ENCODE data around the gene UST. TPM values are rescaled to one million over a fixed set of nuclear protein-coding genes. Genes with fewer than 3 reads are reported as not detected.

UST gene
- total RNA-seq, 2 experiments from 2014 or later, result 1.9 to 3.7 TPM

DNA sequence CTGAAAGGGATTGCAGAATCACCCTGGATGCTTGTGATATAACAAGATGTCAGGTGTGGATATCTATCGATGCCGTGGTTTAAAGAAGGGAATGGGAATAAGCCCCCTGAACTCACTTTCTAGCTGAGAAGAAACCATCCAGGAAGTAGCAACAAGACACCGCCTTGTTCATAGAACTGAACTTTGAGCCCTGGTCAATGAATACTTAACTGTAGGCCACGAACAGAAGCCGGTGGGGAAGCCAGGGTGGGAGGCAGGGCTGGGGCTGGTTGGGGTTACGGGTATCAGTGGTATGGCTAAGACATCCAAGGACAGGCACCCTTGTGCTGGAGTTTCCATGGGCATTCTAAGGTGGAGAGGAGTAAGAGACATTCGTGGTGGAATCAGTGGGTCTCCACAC is 61.0 kb downstream of the UST start:
- H3K4me1 Mint-ChIP-seq (ENCODE audit: low read depth), result no peaks in the 10 kb centered on the region
- Histone ChIP-seq H3K9me3 (ENCODE audit: control insufficient read depth in 1 of 2, insufficient read depth in 1 of 2, low read length in 2 of 2) (no peaks in the 10 kb centered on the region), H3K4me1 (ENCODE audit: insufficient read depth, low read length) (no peaks in the 10 kb centered on the region), H3K36me3 (ENCODE audit: insufficient read depth, low read length) (no peaks in the 10 kb centered on the region), H3K27me3 (ENCODE audit: control insufficient read depth in 1 of 2, insufficient read depth in 2 of 2, low read length in 2 of 2) (no peaks in the 10 kb centered on the region), H3K27ac (ENCODE audit: low read depth in 1 of 2, low read length in 2 of 2) (no peak overlapping the region), H3K4me3 (ENCODE audit: low read length) (no peak overlapping the region)
- no peak overlapping the region for H3K27ac Mint-ChIP-seq
- TF ChIP-seq, protein P1, sequence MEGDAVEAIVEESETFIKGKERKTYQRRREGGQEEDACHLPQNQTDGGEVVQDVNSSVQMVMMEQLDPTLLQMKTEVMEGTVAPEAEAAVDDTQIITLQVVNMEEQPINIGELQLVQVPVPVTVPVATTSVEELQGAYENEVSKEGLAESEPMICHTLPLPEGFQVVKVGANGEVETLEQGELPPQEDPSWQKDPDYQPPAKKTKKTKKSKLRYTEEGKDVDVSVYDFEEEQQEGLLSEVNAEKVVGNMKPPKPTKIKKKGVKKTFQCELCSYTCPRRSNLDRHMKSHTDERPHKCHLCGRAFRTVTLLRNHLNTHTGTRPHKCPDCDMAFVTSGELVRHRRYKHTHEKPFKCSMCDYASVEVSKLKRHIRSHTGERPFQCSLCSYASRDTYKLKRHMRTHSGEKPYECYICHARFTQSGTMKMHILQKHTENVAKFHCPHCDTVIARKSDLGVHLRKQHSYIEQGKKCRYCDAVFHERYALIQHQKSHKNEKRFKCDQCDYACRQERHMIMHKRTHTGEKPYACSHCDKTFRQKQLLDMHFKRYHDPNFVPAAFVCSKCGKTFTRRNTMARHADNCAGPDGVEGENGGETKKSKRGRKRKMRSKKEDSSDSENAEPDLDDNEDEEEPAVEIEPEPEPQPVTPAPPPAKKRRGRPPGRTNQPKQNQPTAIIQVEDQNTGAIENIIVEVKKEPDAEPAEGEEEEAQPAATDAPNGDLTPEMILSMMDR (IDR thresholded peaks at IDR 0.05), result no peak
- CTCF ChIA-PET, result no interaction called here
- H3K27me3 Mint-ChIP-seq, result no peaks in the 10 kb centered on the region
- H3K36me3 Mint-ChIP-seq (ENCODE audit: low read depth), result no peaks in the 10 kb centered on the region
- H3K4me3 Mint-ChIP-seq, result no peak overlapping the region
- intact Hi-C loops (cut with DNase I, micrococcal nuclease), result no loop called here
- POLR2A ChIA-PET, result no interaction called here
- H3K9me3 Mint-ChIP-seq, result no peaks in the 10 kb centered on the region
- ATAC-seq (ENCODE audit: poor library complexity) (no peak), DNase-seq (no peak)

DNA sequence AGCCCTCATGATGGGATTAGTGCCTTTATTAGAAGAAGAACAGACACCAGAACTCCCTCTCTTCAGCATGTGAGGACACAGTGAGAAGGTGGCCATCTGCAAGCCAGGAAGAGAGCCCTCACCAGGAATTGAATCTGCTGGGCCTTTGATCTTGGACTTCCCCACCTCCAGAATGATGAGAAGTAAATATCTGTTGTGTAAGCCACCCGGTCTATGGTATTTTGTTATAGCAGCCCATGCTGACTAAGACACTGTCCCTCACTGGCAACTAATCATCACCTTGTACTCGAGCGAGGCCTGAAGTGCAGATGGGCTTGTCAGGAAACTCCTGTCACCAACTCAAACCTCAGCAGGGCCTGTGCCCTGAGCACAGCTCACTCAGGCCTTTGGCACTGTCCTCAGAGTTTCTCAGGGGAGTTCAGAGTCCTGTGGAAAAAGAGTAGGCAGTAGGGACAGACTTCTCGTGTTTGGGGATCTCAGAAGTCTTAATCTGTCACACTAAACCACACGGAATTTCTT is 62.0 kb downstream of the UST start:
- DNase-seq, result no peak
- TF ChIP-seq, protein P1 (IDR thresholded peaks at IDR 0.05), result no peak
- Mint-ChIP-seq H3K36me3 (ENCODE audit: low read depth) (no peaks in the 10 kb centered on the region), H3K4me3 (no peak overlapping the region), H3K9me3 (no peaks in the 10 kb centered on the region), H3K27me3 (no peaks in the 10 kb centered on the region), H3K27ac (no peak overlapping the region), H3K4me1 (ENCODE audit: low read depth) (no peaks in the 10 kb centered on the region)
- ChIA-PET POLR2A (no interaction called here), CTCF (no interaction called here)
- Histone ChIP-seq H3K4me1 (ENCODE audit: insufficient read depth, low read length) (no peaks in the 10 kb centered on the region), H3K27me3 (ENCODE audit: control insufficient read depth in 1 of 2, insufficient read depth in 2 of 2, low read length in 2 of 2) (no peaks in the 10 kb centered on the region), H3K27ac (ENCODE audit: low read depth in 1 of 2, low read length in 2 of 2) (no peak overlapping the region), H3K4me3 (ENCODE audit: low read length) (no peak overlapping the region), H3K36me3 (ENCODE audit: insufficient read depth, low read length) (no peaks in the 10 kb centered on the region), H3K9me3 (ENCODE audit: control insufficient read depth in 1 of 2, insufficient read depth in 1 of 2, low read length in 2 of 2) (no peaks in the 10 kb centered on the region)
- intact Hi-C loops (cut with DNase I, micrococcal nuclease), result no loop called here
- no peak for ATAC-seq (ENCODE audit: poor library complexity)

DNA sequence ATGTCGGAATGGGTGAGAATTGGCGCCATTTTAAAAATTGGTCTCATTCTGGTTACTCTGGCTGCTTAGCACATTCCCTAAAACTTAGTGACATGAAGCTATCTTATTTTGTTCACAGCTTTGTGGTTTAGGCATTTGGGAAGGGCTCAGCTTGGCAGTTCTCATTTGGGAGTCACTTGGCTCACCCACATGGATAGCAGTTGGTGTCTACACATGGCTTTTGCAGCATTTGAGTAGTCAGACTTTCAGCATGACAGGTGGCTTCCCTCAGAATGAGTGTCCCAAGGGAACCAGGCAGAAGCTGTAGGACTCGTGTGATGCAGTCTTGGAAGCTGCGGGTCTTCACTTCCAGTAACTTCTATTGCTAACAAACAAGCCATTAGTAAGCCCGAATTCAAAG is 64.6 kb downstream of the UST start:
- H3K27ac ChIP-seq (ENCODE audit: low read depth in 1 of 2, low read length in 2 of 2), result no peak overlapping the region
- Mint-ChIP-seq H3K36me3 (ENCODE audit: low read depth) (no peaks in the 10 kb centered on the region), H3K27me3 (no peaks in the 10 kb centered on the region), H3K4me3 (no peak overlapping the region), H3K4me1 (ENCODE audit: low read depth) (no peaks in the 10 kb centered on the region), H3K9me3 (no peaks in the 10 kb centered on the region), H3K27ac (no peak overlapping the region)
- H3K9me3 ChIP-seq (ENCODE audit: control insufficient read depth in 1 of 2, insufficient read depth in 1 of 2, low read length in 2 of 2), result peaks cover 0 to 4% of the 10 kb centered on the region in 2 experiments
- H3K27me3 ChIP-seq (ENCODE audit: control insufficient read depth in 1 of 2, insufficient read depth in 2 of 2, low read length in 2 of 2), result no peaks in the 10 kb centered on the region
- DNase-seq, result no peak
- no peaks in the 10 kb centered on the region for H3K36me3 ChIP-seq (ENCODE audit: insufficient read depth, low read length)
- POLR2A ChIA-PET, result no interaction called here
- CTCF ChIA-PET, result no interaction called here
- intact Hi-C loops (cut with DNase I, micrococcal nuclease), result no loop called here
- no peak for ATAC-seq (ENCODE audit: poor library complexity)
- H3K4me1 ChIP-seq (ENCODE audit: insufficient read depth, low read length), result no peaks in the 10 kb centered on the region
- TF ChIP-seq, protein P1 (IDR thresholded peaks at IDR 0.05), result no peak
- no peak overlapping the region for H3K4me3 ChIP-seq (ENCODE audit: low read length)

Measured in CD4-positive, alpha-beta T cell (primary cell).